Measurements from ENCODE around the gene LAMB3.
A peak's percentile ranks its signal among the peaks of the same experiment; 100 is the strongest.

Gene LAMB3

DNA sequence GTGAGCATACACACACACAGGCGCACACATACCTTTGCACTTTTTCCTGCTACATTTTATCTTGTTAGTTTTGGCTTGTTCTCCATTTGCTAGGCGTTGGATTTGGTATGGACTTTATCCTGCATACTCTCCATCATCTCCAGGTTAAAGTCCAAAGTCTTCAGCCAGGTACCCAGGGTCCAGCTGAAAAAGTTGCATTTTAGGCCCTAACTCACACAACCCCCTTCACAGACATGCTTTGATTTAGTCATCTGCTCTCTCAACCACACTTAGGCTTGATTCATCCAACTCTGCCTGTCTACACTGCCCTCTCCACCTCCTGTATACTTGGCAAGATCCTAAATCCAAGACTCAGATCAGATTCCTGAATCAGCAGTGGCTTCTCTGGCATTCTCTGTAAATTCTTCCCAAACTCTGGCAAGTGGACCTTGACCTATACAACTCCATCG lies 10.7 kb upstream of the LAMB3 start:
- DNase-seq (ENCODE audit: low read depth in 2 of 2): no peak

GRCh38 chr1:209661071-209661470 lies 8.8 kb upstream of the LAMB3 start:
- no peak for DNase-seq (ENCODE audit: low read depth in 2 of 2)

- DNase-seq (ENCODE audit: low read depth in 2 of 2): no peak
Observed at GRCh38 chr1:209659909-209660308, 7.7 kb upstream of the LAMB3 start.

- DNase-seq (ENCODE audit: low read depth in 2 of 2): no peak
Observed at GRCh38 chr1:209657918-209658317, 5.7 kb upstream of the LAMB3 start.

GRCh38 chr1:209657140-209657879 lies 5.1 kb upstream of the LAMB3 start:
- no peak for DNase-seq (ENCODE audit: low read depth in 2 of 2)

DNA sequence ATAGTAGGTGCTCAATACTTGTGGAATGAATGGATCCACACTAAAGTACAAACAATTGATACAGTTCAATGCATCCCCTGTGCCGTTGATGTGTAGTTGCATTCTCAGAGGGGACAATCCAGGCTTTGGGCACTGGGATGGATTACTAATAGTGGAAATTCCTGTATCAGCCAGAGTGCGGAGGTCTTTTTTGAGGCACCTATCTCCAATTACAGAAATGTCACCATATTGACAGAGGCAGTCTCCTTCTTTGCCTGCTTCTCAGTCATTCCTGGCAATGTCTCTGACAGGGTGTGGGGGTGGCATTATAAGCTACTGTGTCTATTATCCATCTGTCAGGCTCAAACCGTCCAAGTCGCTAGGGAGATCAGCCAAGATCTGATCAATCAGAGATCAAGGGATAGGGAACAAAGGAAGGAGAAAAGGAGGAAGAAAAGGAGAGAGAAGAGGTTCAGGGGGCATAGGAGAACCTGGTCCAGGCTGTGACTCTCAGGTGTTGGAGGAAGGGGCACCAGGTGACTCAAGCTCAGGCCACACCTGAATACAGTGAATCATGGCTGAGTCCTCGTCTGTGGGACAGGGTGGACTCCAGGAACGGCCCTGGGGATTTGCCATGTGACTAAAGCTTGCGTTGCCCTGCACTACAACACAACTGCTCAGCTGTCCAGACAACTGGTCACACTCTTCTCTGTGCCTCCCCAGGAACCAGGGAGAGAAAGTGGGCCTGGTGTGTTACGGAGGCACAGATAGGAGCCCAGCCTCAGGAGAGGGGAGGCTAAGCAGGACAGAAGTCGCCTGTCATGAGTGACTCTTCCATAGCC lies 3.4 kb upstream of the LAMB3 start:
- no peak for DNase-seq (ENCODE audit: low read depth in 2 of 2)

- no peak for DNase-seq (ENCODE audit: low read depth in 2 of 2)
Observed at GRCh38 chr1:209653915-209654351, 1.7 kb upstream of the LAMB3 start.

GRCh38 chr1:209652873-209653401 lies 712 bp upstream of the LAMB3 start:
- DNase-seq (ENCODE audit: low read depth in 2 of 2): peak; percentile 19 to 63

DNA sequence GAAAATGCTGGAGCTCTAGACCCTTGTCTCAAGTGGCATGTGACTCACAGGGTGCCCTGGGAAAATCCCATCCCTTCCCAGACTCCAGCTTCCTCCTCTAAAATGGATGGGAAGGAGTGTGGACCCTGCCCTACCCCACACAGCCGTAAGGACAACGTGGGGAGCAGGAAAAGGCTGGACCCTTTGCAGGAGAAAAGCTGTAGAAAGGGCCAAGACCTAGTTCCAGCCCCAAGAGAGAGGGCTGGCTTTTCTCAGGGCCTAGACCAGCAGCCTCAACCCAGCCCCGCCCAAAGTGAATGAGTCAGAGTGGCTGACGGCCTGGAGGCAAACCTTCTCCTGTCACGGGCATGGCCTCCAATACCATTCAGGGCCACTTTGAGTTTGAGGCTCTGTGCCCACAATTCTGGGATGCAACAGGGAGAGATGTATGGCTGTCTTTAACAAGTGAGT lies 1.1 kb downstream of the LAMB3 start:
- peak in 1 of 2 experiments; percentile 67 for DNase-seq (ENCODE audit: low read depth in 2 of 2)

GRCh38 chr1:209650454-209650853 lies 1.8 kb downstream of the LAMB3 start:
- DNase-seq (ENCODE audit: low read depth in 2 of 2): no peak

DNA sequence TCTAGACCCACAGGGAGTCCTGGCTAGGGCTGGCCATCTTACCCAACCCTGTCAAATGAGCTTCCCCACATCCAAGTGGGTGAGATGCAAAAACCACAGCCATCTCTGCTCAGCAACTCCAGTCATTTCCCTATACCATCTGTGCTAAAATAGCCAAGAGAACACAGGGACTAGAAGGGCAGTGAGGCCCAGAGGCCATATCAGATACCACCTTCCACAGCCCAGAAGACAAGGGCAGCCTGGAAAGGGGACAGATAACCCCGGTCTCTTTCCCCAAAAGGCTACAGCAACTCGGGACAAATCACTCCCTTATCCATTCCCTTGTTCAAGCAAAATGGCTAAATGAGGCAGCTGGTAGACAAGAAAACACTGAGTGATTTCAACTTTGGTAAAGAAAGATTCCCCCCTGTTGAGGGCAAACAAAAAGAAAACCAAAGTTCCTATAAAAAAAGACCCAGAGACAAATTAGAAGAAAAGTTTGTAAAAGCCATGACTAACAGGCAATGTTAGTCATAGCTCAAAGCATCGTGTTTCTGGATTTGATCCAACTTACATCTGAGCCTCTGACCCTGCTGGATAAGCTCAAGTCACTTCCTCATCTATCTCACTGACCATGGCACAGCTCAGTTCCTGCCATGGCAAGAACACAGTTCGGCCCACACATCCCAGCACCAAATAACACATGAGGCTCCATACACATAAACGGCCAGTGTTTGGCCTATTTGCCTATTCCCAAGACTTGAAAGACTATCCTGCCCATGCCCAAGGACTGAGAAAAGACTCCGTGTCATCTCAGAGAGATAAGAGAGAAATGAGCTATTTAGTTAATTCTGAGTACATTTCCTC lies 3.1 kb downstream of the LAMB3 start:
- no peak for DNase-seq (ENCODE audit: low read depth in 2 of 2)

DNA sequence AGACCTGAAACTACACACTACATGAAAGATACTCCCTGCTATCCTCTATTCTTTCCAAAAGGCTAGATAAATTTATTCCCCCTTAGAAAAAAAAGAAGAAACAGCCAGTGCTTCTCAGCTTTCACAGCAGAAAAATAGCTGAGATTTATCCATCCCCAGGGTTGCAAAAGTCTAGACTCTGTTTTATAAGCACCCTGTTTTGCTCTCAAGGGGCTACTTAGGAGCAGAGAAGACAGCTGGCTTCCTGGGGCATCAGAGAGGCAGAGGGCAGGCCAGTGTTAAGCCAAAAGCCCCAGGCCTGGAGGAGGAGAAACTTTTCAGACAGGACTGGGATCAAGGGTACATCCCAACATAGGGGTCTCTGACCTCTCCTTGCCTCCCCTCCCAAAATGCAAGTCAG lies 3.9 kb downstream of the LAMB3 start:
- DNase-seq (ENCODE audit: low read depth in 2 of 2): no peak

DNA sequence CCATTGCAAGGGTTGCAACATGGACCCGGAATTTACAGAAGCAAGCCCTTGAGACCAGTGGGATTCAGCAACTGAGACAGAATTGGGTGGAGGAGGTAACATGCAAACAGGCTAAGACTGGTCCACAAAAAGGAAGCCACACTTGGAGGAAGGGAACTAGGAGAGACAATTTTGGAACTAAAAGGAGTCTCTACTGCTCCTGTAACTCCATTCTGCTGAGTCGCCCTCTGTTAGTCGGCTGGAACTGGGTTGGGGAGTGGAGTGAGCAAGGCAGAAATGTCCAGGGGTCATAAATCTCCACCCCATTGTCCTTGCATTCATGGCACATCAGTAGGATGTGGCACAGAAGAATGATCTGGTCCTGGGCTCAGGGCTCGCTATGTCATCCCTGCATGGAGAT lies 5.1 kb downstream of the LAMB3 start:
- DNase-seq (ENCODE audit: low read depth in 2 of 2): no peak

DNA sequence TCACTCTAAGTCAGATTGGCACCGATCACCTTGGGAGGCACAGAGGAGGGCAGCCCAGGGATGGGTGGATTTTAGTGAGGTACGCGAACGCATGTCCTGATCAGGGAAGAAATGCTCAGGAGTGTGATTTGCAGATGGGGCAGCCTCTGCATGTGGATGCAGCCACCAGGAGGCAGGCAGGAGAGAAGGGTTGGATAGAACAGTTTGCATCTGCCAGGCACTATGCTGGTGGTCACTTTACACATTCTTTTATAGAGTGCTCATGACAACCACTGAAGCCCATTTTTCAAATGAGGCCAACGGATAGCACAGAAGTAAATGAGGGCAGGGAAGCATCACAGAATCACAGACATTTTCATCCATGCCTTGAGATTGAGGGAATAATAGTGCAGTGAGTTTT lies 5.7 kb downstream of the LAMB3 start:
- no peak for DNase-seq (ENCODE audit: low read depth in 2 of 2)

GRCh38 chr1:209645574-209646452 lies 6.4 kb downstream of the LAMB3 start:
- DNase-seq (ENCODE audit: low read depth in 2 of 2): no peak

DNA sequence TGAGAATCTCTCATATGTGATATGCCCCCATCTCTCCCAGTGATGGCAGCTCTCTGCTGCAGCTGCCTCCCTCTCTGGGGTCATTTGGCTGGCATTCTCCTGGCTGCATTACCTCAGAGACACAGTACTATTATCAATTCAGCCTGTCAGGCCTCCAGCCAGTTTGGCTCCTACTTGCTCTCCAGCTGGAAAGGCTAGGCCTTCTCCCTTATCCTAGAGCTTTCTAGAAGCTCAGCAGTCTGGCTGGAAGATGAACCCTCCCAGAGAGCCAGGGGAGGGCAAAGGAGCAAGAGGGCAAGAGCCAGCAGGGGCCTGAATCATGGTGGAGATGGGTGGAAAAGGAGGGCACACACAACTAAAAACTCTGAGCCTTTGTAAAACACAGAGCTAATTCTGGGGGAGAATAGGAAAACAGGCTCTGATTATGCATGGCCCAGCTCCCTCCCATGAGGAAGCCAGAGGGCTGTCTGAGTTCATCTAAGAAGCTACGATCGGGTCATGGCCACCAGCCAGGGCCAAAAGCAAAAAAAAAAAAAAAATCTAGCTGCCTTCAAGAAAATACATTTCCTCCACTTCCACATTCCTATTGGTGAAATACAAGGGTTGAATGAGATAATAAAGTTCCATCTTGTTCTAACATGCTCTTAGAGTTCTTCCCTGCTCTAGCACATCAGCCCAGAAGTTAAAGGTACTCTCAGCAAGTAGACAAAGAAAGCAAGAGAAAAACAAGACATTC lies 8.8 kb downstream of the LAMB3 start:
- DNase-seq (ENCODE audit: low read depth in 2 of 2): no peak

DNA sequence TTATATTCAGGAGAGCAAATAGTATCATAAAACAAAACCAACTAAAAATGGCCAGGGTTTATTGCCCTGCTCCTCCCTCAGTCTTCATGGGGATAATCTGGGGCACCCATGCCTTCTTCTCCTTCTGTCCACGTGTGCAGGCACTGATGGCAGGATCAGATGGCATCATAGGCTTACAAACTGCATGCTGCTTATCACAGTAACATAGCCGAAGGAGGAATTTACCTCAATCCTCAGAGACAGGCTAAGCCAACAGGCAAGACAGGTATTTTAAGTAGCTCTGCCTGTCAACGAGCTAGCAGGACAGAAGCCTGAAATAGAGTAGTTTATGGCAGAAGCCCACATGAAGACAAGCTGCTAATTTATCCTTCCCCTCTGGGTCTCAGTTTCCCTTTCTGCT lies 9.4 kb downstream of the LAMB3 start:
- no peak for DNase-seq (ENCODE audit: low read depth in 2 of 2)

DNA sequence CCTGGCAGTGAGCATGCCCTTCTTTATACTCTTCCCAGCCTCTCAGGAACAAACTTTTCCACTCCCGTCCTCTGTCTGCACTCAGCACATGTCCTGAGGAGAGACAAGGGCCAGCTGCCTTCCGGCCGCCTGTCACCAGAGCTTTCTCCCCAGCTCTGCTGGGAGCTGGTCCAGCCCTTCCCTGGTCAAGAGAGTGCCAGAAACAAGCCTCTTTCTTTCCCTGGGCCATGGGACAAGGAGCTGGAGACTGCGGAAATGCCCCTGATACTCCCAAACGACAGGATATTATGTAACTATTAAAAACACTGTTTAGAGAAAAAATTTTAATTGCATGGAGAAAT lies 10.4 kb downstream of the LAMB3 start:
- DNase-seq (ENCODE audit: low read depth in 2 of 2): no peak

DNA sequence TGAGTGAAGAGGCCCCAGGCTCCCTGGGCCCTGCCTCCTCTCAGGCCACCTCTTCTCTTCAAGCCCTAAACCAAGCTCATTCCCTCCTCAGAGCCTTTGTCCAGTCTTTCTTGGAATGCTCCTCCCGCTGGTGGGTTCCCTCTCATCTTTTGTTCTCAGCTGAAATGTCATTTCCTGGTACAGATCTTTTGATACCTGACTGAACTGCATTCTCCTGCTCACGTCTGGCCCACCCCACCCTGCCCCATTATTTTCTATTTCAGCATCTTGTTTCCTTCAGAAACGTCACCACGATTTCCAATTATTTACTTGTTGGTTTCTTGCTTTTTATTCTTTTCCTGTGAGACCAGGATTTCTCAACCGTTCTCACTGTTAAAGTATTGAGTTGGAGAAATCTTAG lies 16.4 kb downstream of the LAMB3 start:
- DNase-seq (ENCODE audit: low read depth in 2 of 2): no peak

DNA sequence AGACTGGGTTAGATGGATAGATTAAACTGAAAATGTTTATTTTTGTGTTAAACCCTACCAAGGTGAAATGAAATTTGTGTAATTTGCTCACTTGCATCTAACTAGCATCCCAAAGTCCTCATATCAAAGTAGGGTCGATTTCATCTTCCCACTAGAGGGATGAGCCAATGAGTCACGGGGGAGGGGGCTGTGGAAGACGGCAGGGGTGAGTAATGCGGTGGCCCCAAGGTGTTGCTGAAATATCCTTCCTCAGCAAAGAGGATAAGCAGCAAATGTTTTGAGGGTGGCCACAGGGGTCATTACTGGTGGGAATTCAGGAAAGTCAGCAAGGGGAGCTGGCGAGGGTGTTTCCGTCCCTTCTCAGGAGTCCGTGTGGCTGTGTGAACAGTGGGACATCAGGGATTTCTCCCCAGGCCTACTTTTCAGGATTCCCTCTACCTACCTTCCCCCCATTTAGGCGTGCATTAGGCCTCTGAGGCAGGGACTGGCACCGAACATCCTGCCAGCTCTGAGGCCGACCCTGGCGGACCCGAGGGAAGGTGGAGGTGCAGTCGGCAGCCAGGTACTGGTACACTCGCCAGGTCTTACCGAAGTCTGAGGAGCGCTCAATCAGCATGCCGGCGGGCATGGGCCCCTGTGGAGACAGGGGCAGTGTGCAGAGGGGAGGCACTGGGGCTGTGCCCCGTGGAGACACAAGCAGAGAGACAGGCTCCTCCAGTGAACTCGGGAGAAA lies 18.1 kb downstream of the LAMB3 start:
- no peak for DNase-seq (ENCODE audit: low read depth in 2 of 2)

Measured in stimulated activated CD4-positive, alpha-beta T cell treated with anti-CD3 and anti-CD28 coated beads, Interleukin-12 subunit alpha, Interleukin-12 subunit beta, amount 100 ng/mL, for 24 hours (primary cell).